Effector CD8-positive, alpha-beta T cell (primary cell): Measurements from ENCODE around the gene STARD7.

Experiments
- DNase-seq: peaks from one replicate; lab custom pipeline; 2025; lab: John Stamatoyannopoulos, UW

STARD7 gene

DNA sequence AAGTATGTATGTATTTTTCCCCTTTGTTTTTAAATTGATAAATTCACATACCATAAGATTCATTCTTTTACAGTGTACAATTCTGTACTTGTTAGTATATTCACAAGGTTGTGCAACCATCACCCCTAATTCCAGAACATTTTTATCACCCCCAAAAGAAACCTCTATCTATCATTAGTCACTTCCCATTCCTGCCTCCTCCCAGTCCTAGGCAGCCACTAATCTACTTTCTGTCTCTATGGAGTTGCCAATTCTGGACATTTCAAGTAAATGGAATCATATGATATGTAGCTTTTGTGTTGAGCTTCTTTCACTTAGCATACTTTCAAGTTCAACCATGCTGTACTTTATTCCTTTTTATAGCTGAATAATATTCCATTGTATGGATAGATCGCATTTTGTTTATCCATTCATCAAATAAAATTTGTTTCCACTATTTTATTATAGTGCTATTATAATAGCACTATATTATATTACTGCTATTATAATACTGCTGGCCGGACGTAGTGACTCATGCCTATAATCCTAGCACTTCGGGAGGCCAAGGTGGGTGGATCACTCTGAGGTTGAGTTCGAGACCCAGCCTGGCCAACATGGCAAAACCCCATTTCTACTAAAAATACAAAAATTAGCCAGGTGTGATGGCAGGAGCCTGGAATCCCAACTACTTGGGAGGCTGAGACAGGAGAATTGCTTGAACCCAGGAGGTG is 10.9 kb downstream of the STARD7 start:
- DNase-seq: no peak

DNA sequence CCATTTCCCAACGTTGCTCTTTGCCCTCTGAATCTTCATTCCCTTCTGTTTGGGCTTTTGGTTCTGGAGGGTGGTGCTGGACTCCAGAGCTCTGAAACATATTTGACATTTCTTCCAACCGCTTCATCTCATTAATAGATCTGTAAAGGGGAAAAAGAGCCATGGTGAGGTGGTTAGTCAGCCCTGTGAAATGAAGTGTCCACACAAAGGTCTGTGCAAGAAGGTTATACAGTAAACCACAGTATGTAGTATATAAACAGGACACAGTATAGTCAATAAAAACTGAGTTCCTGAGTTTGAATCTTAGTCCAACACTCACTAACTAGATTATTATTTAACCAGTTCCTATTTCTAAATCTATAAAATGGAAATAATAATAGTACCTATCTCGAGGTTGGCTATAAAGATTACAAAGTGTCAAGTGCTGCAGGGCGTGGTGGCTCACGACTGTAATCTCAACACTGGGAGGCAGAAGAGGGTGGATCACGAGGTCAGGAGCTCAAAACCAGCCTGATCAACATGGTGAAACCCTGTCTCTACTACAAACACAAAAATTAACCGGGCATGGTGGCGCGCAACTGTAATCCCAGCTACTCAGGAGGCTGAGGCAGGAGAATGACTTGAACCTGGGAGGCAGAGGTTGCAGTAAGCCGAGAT is 13.1 kb downstream of the STARD7 start:
- DNase-seq: no peak

GRCh38 chr2:96191937-96192670 is 16.5 kb downstream of the STARD7 start:
- DNase-seq: no peak

GRCh38 chr2:96188821-96189526 is 19.7 kb downstream of the STARD7 start:
- no peak for DNase-seq

DNA sequence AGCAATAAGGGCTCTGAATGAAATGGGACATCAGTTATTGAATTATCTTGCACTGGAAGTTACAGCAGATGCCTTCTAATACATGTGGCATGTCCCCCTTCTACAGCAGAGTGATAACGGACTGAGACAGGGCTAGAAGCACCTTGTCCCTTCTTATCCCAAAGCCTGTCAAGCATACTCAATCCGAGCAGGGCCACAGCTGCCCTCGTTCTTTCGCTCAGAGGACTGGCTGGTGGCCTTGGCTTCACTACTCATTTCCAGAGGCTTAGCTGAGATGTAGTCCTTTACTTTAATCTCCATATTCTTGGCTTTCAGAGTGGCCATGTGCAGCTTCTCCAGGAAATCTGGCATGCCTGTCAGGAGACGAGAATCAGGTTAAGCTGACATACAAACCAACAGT is 22.1 kb downstream of the STARD7 start:
- DNase-seq: no peak

DNA sequence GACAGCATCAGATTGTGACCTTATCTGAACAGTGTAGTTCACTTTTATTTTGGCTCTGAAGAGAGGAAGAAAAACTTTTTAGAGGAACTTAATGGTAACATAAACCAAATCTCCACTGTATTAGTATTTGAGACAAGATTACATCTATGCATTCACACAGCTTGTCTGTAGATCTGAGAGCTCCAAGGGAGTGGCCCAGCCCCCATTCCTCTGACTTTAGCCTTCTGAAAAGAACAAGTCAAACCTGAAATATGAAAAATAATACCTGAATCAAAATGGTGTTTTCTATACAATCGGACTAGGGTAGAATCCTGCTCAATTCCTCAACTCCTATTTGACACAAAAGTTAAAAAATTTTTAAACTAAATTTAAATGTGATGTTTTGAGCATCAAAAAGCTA is 23.1 kb downstream of the STARD7 start:
- no peak for DNase-seq

DNA sequence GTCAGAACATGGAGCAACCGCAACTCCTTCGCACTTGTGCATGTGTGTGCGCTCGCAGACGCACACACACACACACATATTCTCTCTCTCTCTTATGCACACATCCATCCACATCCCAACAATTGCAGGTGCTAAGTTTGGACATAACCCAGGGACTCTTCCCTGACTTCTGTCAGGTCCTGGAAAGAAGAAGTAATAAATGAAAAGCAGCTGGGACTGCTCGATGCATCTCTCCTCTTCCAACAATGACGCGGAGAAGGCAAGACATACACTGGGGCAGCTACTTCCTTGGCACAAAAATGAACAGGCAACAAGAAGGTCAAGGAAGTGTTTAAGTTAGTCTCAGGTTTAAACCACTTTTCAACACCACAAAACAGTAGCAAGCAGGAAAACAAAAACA is 23.6 kb downstream of the STARD7 start:
- DNase-seq: no peak

- DNase-seq: no peak
Observed at GRCh38 chr2:96184188-96184587, 24.4 kb downstream of the STARD7 start.

GRCh38 chr2:96181529-96181928 is 27.1 kb downstream of the STARD7 start:
- DNase-seq: no peak

DNA sequence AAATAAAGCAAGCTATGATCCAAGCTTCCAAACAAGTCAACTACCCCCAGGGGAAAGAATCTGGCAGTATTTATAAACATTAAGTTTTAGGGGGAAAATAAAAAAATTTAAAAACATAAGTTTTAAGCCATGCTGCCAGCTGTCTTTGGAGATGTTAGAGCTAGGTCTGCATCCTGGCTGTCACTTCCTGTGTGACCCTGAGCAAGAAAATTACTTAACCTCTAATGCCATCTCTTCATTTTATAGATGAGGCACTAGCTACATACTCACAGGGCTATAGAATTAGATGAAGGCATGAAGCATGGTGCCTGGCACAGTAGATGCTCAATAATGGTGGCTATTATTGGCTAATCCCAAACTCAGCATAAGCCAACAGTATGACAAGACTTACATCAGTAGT is 28.1 kb downstream of the STARD7 start:
- DNase-seq: no peak

GRCh38 chr2:96180002-96180401 is 28.6 kb downstream of the STARD7 start:
- no peak for DNase-seq

GRCh38 chr2:96176661-96177060 is 32.0 kb downstream of the STARD7 start:
- no peak for DNase-seq

DNA sequence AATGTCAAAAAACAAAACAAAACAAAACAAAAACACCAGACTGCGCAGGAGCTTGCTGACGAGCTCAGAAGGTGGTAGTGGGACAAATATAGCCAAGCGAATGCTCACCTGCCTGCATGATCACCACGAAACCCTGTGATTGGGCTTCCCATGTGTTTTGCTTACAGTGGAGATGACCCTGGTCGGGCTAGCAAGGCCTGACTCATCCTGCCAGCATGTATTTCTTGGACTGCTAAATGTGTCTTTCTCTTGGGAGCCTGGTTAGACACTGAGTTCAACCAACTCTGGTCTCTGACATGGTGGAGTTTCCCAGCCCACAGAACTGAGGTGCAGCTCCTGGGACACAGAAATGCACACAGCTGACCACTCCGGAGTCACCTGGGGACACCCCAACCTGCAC is 32.7 kb downstream of the STARD7 start:
- DNase-seq: no peak

GRCh38 chr2:96174251-96175144 is 34.1 kb downstream of the STARD7 start:
- DNase-seq: peak; percentile 76

DNA sequence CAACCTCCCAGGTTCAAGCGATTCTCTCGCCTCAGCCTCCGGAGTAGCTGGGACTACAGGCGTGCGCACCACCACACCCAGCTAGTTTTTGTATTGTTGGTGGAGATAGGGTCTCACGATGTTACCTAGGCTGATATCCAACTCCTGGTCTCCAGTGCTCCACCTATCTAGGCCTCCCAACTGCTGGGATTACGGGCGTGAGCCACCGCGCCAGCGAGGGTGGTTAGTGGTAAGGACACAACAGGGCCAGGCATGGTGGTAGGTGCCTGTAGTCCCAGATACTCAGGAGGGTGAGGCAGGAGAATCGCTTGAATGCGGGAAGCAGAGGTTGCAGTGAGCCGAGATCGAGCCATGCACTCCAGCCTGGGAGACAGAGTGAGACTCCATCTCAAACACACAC is 36.8 kb downstream of the STARD7 start:
- no peak for DNase-seq

GRCh38 chr2:96170626-96171025 is 38.0 kb downstream of the STARD7 start:
- no peak for DNase-seq

DNA sequence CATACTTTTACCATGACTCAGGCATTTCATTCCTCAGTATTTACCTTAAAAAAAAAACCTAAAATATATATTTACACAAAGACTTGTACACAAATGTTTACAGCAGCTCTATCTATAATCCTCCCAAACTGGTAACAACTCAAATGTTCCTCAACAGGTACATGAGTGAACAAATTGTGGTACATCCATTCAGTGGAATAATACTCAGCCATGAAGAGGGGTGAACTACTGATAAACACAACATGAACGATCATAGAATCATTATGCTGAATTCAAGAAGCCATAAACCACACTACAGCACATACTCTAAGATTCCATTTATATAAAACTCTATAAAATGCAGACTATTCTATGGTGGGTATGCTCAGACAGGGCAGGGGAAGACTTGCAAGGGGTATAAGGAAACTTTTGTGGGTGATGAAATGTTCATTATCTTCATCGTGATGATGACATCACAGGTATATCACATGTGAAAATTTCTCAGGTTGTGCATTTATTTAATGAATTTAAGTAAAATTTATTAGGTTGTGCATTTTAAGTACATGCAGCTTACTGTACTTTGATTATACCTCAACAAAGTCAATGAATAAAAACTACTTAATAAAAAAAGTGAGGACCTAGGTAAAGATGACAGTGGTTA is 38.6 kb downstream of the STARD7 start:
- DNase-seq: no peak

GRCh38 chr2:96167407-96168013 is 41.1 kb downstream of the STARD7 start:
- DNase-seq: no peak

DNA sequence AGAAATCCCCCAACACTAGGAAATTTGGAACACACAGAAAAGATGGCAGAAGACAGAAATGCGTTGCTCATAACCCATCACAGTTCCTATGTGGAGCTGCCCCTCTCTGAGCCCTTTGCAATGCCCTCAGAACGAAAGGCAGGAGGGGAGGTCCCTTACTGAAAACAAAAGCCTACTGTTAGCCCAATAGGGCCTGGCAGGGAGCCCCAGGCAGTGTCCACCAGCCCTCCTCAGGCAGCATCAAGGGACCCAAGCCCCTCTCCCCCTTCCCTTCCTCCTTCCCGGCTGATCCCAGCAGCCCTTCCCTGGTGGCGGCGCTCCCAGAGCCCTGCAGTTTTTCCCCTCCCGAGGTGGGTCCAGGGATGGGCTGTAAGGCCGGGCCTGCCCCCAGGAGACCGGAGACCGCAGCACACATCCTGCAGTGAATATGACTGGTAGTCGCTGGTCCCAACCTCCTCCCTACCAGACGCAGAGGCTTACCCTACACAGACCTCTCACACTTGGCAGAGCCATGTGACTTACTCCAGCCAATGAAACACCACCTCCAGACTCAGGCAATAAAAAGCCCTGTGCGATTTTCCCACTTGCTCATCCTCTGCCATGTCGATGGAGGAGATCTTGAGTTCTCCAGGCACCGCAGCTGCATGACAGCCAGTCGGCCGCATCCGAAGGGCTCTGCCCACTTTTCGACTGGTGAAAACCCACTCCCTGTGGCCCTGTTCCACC is 44.0 kb downstream of the STARD7 start:
- DNase-seq: peak; percentile 23
